Right atrium auricular region (tissue), 2 donors: ENCODE results near the gene MRPL1. TPM values are rescaled to one million over a fixed set of nuclear protein-coding genes. Genes with fewer than 3 reads are reported as not detected.

ENCODE experiments used
- DNase-seq: peaks from one replicate; pipeline ENCODE4 v3.0.0-alpha.2; 2019; ENCODE audit warnings: low spot score
- H3K27ac ChIP-seq, 2 donors: fragments of 200-600 bp; sonication (generic); 1 replicate in 1 of 2; 2 replicates in 1 of 2; pipeline ENCODE4 v1.5.1; 2016 to 2019
- H3K27me3 ChIP-seq, 2 donors: fragments of 200-600 bp; sonication (generic); one replicate each; pipeline versions ENCODE4 v1.5.1 to v1.6.0; 2017 to 2019
- H3K36me3 ChIP-seq: fragments of 200-600 bp; sonication (generic); one replicate; pipeline ENCODE4 v1.5.1; 2016
- H3K4me1 ChIP-seq, 2 donors: fragments of 200-600 bp; sonication (generic); one replicate each; pipeline versions ENCODE4 v1.5.1 to v1.6.0; 2017 to 2019
- H3K4me3 ChIP-seq, 2 donors: fragments of 200-600 bp; sonication (generic); 1 replicate in 1 of 2; 2 replicates in 1 of 2; pipeline ENCODE4 v1.5.1; 2017 to 2019; ENCODE audit warnings: mild to moderate bottlenecking in 1 of 2, moderate library complexity in 1 of 2
- H3K9me3 ChIP-seq, 2 donors: fragments of 200-600 bp; sonication (generic); one replicate each; pipeline ENCODE4 v1.5.1; 2019
- CTCF ChIP-seq, 2 donors: fragments of 200-600 bp; sonication (generic); IDR thresholded peaks; one replicate each; pipeline ENCODE4 v1.5.1; 2019; ENCODE audit warnings: antibody characterized with exemption in 2 of 2
- total RNA-seq, 2 donors: library from RNA; depleted of rRNA; stranded (reverse); fragments of >200 nt; gene quantifications; one replicate each; pipeline ENCODE4 v1.1.0, GENCODE V29; 2016

Gene MRPL1
- total RNA-seq, 2 donors from 2014 or later = 17.4 to 32.0 TPM

DNA sequence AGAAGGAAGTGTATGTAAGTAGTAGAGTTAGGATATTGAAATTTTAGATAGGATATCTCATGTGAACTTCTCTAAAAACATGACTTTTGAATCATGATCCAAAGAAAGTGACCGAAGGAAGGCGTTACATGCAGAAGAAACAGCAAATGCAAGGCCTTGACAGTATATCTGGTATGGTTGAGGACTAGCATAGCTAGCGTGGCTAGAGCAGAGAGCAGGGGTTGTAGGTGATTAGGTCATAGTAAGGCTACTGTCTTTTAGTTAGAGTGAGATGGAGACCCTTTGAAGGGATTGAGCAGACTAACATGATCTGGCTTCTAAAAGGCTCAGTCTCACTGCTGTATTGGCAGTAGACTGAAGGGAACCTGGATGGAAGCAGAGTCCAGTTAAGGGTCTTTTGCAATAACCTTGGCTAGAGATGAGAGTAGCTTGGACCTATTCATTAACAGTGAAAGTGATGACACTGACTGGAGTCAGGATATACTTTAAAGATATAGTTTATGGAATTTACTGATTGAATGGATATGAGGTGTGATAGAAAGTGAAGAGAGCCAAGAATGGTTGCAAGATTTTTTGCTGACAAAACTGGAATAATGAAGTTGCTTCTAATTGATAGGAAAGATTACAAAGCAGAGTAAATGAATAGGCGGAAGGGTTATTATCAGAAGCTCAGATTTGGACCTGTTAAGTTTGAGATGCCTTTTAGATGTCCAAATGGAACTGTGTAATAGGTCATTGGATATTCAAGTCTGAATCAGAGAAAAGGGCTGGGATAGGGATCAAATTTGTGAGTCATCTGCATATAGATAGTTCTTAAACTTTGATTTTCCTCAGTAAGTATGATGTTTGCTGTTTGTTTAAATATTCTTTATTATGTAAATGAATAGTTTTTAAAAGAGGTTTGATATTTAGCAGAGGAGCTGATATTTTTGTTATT, 59.8 kb downstream of the MRPL1 start:
- H3K27me3 ChIP-seq = no peaks in the 10 kb centered on the region
- no peak for TF ChIP-seq CTCF (IDR thresholded peaks at IDR 0.05)
- no peaks in the 10 kb centered on the region for H3K9me3 ChIP-seq
- DNase-seq = no peak
- H3K4me1 ChIP-seq = peaks cover 0 to 4% of the 10 kb centered on the region in 2 donors
- H3K4me3 ChIP-seq = no peak overlapping the region
- H3K27ac ChIP-seq = peak overlapping the region; percentile 38 to 52
- H3K36me3 ChIP-seq = no peaks in the 10 kb centered on the region

- TF ChIP-seq CTCF (IDR thresholded peaks at IDR 0.05) = no peak
- Histone ChIP-seq H3K9me3 (no peaks in the 10 kb centered on the region), H3K4me3 (no peak overlapping the region), H3K4me1 (no peaks in the 10 kb centered on the region), H3K27me3 (no peaks in the 10 kb centered on the region), H3K36me3 (no peaks in the 10 kb centered on the region), H3K27ac (no peak overlapping the region)
- no peak for DNase-seq
These were observed 65.6 kb downstream of the MRPL1 start for GRCh38 chr4:77927991-77928925.

DNA sequence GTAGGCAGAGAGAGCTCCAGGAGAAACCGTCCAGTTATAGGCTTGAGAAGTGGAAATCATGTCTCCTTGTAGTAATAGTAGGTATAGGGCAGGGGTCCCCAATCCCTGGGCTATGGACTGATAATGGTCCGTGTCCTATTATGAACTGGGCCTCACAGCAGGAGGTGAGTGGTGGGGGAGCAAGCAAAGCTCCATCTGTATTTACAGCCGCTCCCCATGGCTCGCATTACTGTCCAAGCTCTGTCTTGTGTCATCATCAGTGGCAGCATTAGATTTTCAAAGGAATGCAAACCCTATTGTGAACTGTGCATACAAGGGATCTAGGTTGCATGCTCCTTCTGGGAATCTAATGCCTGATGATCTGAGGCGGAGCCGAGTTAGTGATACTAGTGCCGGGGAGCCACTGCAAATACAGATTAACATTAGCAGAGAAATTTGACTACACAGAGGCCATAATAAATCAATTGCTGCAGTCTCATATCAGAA, 67.6 kb downstream of the MRPL1 start:
- TF ChIP-seq CTCF (IDR thresholded peaks at IDR 0.05) = no peak

GRCh38 chr4:77930876-77931275, 68.2 kb downstream of the MRPL1 start:
- no peaks in the 10 kb centered on the region for H3K27me3 ChIP-seq
- no peak for TF ChIP-seq CTCF (IDR thresholded peaks at IDR 0.05)
- no peaks in the 10 kb centered on the region for H3K36me3 ChIP-seq
- H3K4me3 ChIP-seq = no peak overlapping the region
- H3K4me1 ChIP-seq = no peaks in the 10 kb centered on the region
- no peak overlapping the region for H3K27ac ChIP-seq
- no peak for DNase-seq
- H3K9me3 ChIP-seq = no peaks in the 10 kb centered on the region

More for the DNA sequence above, 67.6 kb downstream of the MRPL1 start:
- no peaks in the 10 kb centered on the region for H3K27me3 ChIP-seq
- DNase-seq = no peak
- no peaks in the 10 kb centered on the region for H3K9me3 ChIP-seq
- H3K4me1 ChIP-seq = no peaks in the 10 kb centered on the region
- H3K4me3 ChIP-seq = no peak overlapping the region
- no peaks in the 10 kb centered on the region for H3K36me3 ChIP-seq
- no peak overlapping the region for H3K27ac ChIP-seq

- Histone ChIP-seq H3K4me3 (no peak overlapping the region), H3K36me3 (no peaks in the 10 kb centered on the region), H3K27me3 (no peaks in the 10 kb centered on the region), H3K4me1 (no peaks in the 10 kb centered on the region), H3K27ac (no peak overlapping the region), H3K9me3 (no peaks in the 10 kb centered on the region)
- TF ChIP-seq CTCF (IDR thresholded peaks at IDR 0.05) = no peak
- DNase-seq = no peak
These were observed 69.0 kb downstream of the MRPL1 start for GRCh38 chr4:77931452-77932135.
